GM23248 (cell line): ENCODE results near the gene RPL7A. TPM values are rescaled to one million over a fixed set of nuclear protein-coding genes. Genes with fewer than 3 reads are reported as not detected.

Experiments used
- DNase-seq: peaks from one replicate; pipeline ENCODE4 v3.0.0-alpha.2; 2015
- H2AFZ ChIP-seq: fragments of 200-600 bp; sonication (generic); 2 replicates; pipeline ENCODE4 v1.6.1; 2016; ENCODE audit warnings: antibody characterized with exemption
- H3F3A ChIP-seq: fragments of 200-600 bp; sonication (generic); 2 replicates; pipeline ENCODE4 v1.6.1; 2016; ENCODE audit warnings: mild to moderate bottlenecking, antibody characterized with exemption, mixed run types; ENCODE audit not compliant: insufficient read depth
- H3K27ac ChIP-seq: fragments of 200-600 bp; sonication (generic); 2 replicates; pipeline ENCODE4 v1.5.1; 2016; ENCODE audit warnings: mild to moderate bottlenecking
- H3K27me3 ChIP-seq: fragments of 200-600 bp; sonication (generic); replicated peaks from 2 replicates; pipeline ENCODE4 v1.6.1; 2016; ENCODE audit warnings: mild to moderate bottlenecking; ENCODE audit not compliant: insufficient read depth
- H3K36me3 ChIP-seq: fragments of 200-600 bp; sonication (generic); 2 replicates; pipeline ENCODE4 v1.6.1; 2016; ENCODE audit warnings: low read depth, mild to moderate bottlenecking
- H3K4me1 ChIP-seq: fragments of 200-600 bp; sonication (generic); 2 replicates; pipeline ENCODE4 v1.6.1; 2016; ENCODE audit warnings: mild to moderate bottlenecking; ENCODE audit not compliant: insufficient read depth
- H3K4me2 ChIP-seq: fragments of 200-600 bp; sonication (generic); one replicate; pipeline ENCODE4 v1.6.1; 2016; ENCODE audit warnings: mild to moderate bottlenecking; ENCODE audit not compliant: unreplicated experiment
- H3K4me3 ChIP-seq: fragments of 200-600 bp; sonication (generic); 2 replicates; pipeline ENCODE4 v1.5.1; 2016; ENCODE audit warnings: mild to moderate bottlenecking
- H3K79me2 ChIP-seq: fragments of 200-600 bp; sonication (generic); 2 replicates; pipeline ENCODE4 v1.6.1; 2016; ENCODE audit warnings: mild to moderate bottlenecking; ENCODE audit not compliant: insufficient read depth
- H3K9ac ChIP-seq: fragments of 200-600 bp; sonication (generic); 2 replicates; pipeline ENCODE4 v1.6.1; 2016; ENCODE audit warnings: mild to moderate bottlenecking
- H3K9me2 ChIP-seq: fragments of 200-600 bp; sonication (generic); 2 replicates; pipeline ENCODE4 v1.6.1; 2016; ENCODE audit warnings: mixed run types, mild to moderate bottlenecking, moderate library complexity; ENCODE audit not compliant: insufficient read depth
- H3K9me3 ChIP-seq: fragments of 200-600 bp; sonication (generic); one replicate; pipeline ENCODE4 v1.6.1; 2017; ENCODE audit warnings: low read depth
- H4K20me1 ChIP-seq: fragments of 200-600 bp; sonication (generic); 2 replicates; pipeline ENCODE4 v1.6.0; 2016; ENCODE audit not compliant: insufficient read depth
- EZH2 ChIP-seq: fragments of 200-600 bp; sonication (generic); IDR thresholded peaks from 2 replicates; pipeline ENCODE4 v1.6.1; 2018; ENCODE audit warnings: antibody characterized with exemption, mild to moderate bottlenecking; ENCODE audit not compliant: insufficient read depth, poor library complexity, severe bottlenecking
- EZH2phosphoT487 ChIP-seq: fragments of 200-600 bp; sonication (generic); IDR thresholded peaks from 2 replicates; pipeline ENCODE4 v1.6.1; 2018; ENCODE audit warnings: antibody characterized with exemption, moderate library complexity, mild to moderate bottlenecking, low read depth; ENCODE audit not compliant: insufficient read depth
- WGBS, 2 experiments: methylation state at CpG; one replicate each; pipeline ENCODE4 v1.1.6; 2015 to 2017; ENCODE audit warnings: low lambda C conversion rate in 2 of 2, low coverage in 1 of 2; ENCODE audit errors: missing lambda C conversion rate in 2 of 2; 5-methylcytosine and 5-hydroxymethylcytosine counted together
- in situ Hi-C: fragments of 300-500 bp; cut with MboI; formaldehyde crosslinking; loops from 2 replicates; pipeline ENCODE4 v1.15.0; 2020
- polyA plus RNA-seq: library from polyadenylated mRNA; unstranded; fragments of >200 nt; fragmentation: Nextera tagmentation; extraction: Ambion mirVana; gene quantifications from 2 replicates; pipeline ENCODE4 v1.2.1, GENCODE V29; 2016
- total RNA-seq: library from RNA; depleted of rRNA; stranded (reverse); fragments of >200 nt; shearing (Covaris generic); gene quantifications from 2 replicates; pipeline ENCODE4 v1.2.3, GENCODE V29; 2014

Gene RPL7A
- total and polyA plus RNA-seq, 2 experiments from 2014 or later = 458 to 1,382 TPM

DNA sequence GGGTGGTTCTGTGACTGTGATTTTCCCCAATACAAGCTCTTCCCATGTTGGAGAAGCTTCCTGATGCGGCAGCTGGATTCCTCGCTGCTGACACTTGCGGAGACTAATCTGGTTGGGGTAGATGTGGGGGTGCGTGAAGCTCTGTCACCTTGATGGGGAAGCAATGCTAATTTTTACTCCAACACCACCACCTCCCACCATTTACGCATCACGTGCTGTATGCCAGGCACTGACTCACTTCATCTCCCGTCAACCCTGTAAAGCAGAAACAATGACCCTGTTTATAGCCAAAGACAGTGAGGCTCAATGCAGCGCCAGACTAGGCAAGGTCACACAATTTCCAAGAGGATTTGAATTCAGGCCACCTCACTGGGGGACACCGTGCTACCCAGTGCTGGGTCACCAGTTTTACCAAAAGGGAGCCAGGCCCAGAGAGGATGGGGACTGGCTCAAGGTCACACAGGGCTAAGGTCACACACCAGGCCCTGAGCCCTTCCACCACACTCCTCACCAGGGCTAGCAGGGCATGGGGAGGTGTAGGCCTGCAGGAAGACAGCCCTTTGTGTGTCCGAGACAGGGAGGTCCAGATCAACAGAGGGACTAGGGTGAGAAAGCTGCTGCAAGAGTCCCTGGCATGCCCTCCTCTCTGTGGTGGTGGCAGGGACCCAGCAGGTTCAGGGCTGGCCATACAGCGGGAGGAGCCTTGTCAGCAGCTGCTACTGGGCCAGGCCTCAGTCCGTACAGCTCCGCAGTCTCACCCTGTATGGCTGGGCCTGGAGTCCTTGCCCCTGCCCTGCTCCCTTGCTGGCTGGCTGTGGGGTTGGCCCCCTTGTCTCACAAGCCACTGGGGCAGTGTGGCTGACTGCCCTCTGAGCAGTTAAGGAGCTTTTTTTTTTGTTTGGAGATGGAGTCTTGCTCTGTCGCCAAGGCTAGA, 31.4 kb downstream of the RPL7A start:
- Histone ChIP-seq H3K27ac (no peak overlapping the region), H4K20me1 (no peaks in the 10 kb centered on the region), H3K79me2 (peaks cover 14% of the 10 kb centered on the region), H3F3A (peaks cover 30% of the 10 kb centered on the region), H3K4me1 (peaks cover 9% of the 10 kb centered on the region; the same call in 1 of the 2 replicates), H3K4me3 (no peak overlapping the region), H2AFZ (no peak overlapping the region), H3K9me2 (0 out of 2 replicates have a peak, but pooled peaks cover 5% of the 10 kb centered on the region), H3K9me3 (no peaks in the 10 kb centered on the region), H3K4me2 (no peak overlapping the region), H3K27me3 (no peaks in the 10 kb centered on the region), H3K9ac (no peak overlapping the region), H3K36me3 (no peaks in the 10 kb centered on the region)
- TF ChIP-seq EZH2phosphoT487 = no peak
- TF ChIP-seq EZH2 = no peak
- DNase-seq = no peak
- WGBS, 2 experiments = 90 to 93% methylated on average over 14 of the region's 14 CpGs
- in situ Hi-C loops = no loop called here

DNA sequence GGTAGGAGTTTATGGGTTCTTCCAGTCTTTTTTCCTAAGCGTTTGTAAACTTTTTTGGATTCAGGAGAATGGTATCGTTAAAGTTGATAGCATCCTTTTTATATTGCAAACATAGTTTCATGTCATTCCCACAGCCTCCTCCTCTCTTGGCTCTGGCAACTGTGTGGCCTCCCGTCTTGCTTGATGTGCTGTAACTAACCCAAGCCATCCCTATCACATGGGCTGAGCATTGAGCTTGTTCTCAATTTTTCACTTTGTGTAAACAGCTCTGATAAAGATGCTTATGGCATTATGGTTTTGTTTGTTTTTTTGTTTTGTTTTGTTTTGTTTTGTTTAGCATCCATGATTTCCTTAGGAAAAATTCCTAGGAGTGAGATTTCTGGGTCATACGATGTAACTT, 32.7 kb downstream of the RPL7A start:
- Histone ChIP-seq H2AFZ (no peak overlapping the region), H3K27ac (no peak overlapping the region), H3K4me3 (no peak overlapping the region), H3K79me2 (peaks cover under 1% of the 10 kb centered on the region), H3F3A (peaks cover 23% of the 10 kb centered on the region; the same call in 1 of the 2 replicates), H3K27me3 (no peaks in the 10 kb centered on the region), H3K9ac (no peak overlapping the region), H3K9me3 (no peaks in the 10 kb centered on the region), H3K4me2 (no peak overlapping the region), H3K9me2 (0 out of 2 replicates have a peak, but pooled peaks cover 5% of the 10 kb centered on the region), H4K20me1 (no peaks in the 10 kb centered on the region), H3K36me3 (no peaks in the 10 kb centered on the region), H3K4me1 (peaks cover 9% of the 10 kb centered on the region; the same call in 1 of the 2 replicates)
- TF ChIP-seq EZH2phosphoT487 = no peak
- TF ChIP-seq EZH2 = no peak
- 81 to 89% methylated on average over 4 of the region's 4 CpGs for WGBS, 2 experiments
- no peak for DNase-seq
- in situ Hi-C loops = no loop called here

DNA sequence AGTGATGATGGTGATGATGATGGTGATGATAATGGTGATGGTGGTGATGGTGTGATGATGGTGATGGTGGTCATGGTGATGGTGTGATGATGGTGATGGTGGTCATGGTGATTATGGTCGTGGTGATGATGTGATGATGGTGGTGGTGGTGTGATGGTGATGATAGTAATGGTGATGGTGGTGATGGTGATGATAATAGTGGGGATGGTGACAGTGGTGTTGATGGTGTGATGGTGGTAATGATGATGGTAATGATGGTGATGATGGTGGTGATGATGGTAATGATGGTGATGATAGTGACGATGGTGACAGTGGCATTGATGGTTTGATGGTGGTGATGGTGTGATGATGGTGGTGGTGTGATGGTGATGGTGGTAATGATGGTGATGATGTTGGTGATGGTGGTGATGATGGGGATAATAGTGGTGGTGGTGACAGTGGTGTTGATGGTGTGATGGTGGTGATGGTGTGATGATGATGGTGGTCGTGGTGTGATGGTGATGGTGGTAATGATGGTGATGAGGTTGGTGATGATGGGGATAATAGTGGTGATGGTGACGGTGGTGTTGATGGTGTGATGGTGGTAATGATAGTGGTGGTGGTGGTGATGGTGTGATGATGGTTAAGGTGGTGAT, 34.6 kb downstream of the RPL7A start:
- no peak overlapping the region for H3K27ac ChIP-seq
- H3K9me3 ChIP-seq = no peaks in the 10 kb centered on the region
- 0 out of 2 replicates have a peak, but pooled peaks cover 5% of the 10 kb centered on the region for H3K9me2 ChIP-seq
- H2AFZ ChIP-seq = no peak overlapping the region
- H3F3A ChIP-seq = peaks cover 12% of the 10 kb centered on the region; the same call in 1 of the 2 replicates
- H3K4me2 ChIP-seq = no peak overlapping the region
- H3K79me2 ChIP-seq = no peaks in the 10 kb centered on the region
- DNase-seq = no peak
- WGBS, 2 experiments = 77 to 90% methylated on average over 4 of the region's 4 CpGs
- in situ Hi-C loops = no loop called here
- H3K4me1 ChIP-seq = no peaks in the 10 kb centered on the region
- H4K20me1 ChIP-seq = no peaks in the 10 kb centered on the region
- H3K27me3 ChIP-seq = no peaks in the 10 kb centered on the region
- no peak overlapping the region for H3K9ac ChIP-seq
- H3K36me3 ChIP-seq = no peaks in the 10 kb centered on the region
- no peak for TF ChIP-seq EZH2phosphoT487
- TF ChIP-seq EZH2 = no peak
- H3K4me3 ChIP-seq = no peak overlapping the region

DNA sequence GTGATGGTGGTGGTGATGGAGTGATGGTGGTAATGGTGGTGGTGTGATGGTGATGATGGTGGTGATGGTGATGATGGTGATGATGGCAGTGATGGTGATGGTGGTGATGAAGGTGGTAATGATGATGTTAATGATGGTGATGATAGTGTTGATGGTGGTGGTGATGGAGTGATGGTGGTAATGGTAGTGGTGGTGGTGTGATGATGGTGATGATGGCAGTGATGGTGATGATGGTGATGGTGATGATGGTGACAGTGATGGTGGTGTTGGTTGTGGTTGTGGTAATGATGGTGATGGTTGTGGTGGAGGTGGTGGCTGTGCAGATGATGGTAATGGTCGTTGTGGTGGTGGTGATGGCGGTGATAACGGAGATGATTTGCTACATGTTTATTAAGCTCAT, 35.4 kb downstream of the RPL7A start:
- H3K9ac ChIP-seq = no peak overlapping the region
- DNase-seq = no peak
- 0 out of 2 replicates have a peak, but pooled peaks cover 4% of the 10 kb centered on the region for H3F3A ChIP-seq
- H3K79me2 ChIP-seq = no peaks in the 10 kb centered on the region
- 0 out of 2 replicates have a peak, but pooled peaks cover 5% of the 10 kb centered on the region for H3K9me2 ChIP-seq
- no peaks in the 10 kb centered on the region for H3K27me3 ChIP-seq
- no peaks in the 10 kb centered on the region for H3K4me1 ChIP-seq
- WGBS, 2 experiments = 87 to 90% methylated on average over 3 of the region's 3 CpGs
- H3K27ac ChIP-seq = no peak overlapping the region
- no peak overlapping the region for H3K4me2 ChIP-seq
- no peaks in the 10 kb centered on the region for H3K36me3 ChIP-seq
- H3K9me3 ChIP-seq = no peaks in the 10 kb centered on the region
- in situ Hi-C loops = no loop called here
- H3K4me3 ChIP-seq = no peak overlapping the region
- no peak overlapping the region for H2AFZ ChIP-seq
- TF ChIP-seq EZH2phosphoT487 (no peak), EZH2 (no peak)
- no peaks in the 10 kb centered on the region for H4K20me1 ChIP-seq
